ENCODE data around the gene ARID3B.
"Not testable (repeated sequence)": the region's sequence is repeated elsewhere in the genome, so short reads cannot be mapped to it uniquely, and the experiment has no call there.

ARID3B gene

GRCh38 chr15:74625693-74626092, 84.7 kb downstream of the ARID3B start:
- DNase-seq: no peak

- no peak for DNase-seq
Measured at GRCh38 chr15:74626336-74626735, 85.3 kb downstream of the ARID3B start.

DNA sequence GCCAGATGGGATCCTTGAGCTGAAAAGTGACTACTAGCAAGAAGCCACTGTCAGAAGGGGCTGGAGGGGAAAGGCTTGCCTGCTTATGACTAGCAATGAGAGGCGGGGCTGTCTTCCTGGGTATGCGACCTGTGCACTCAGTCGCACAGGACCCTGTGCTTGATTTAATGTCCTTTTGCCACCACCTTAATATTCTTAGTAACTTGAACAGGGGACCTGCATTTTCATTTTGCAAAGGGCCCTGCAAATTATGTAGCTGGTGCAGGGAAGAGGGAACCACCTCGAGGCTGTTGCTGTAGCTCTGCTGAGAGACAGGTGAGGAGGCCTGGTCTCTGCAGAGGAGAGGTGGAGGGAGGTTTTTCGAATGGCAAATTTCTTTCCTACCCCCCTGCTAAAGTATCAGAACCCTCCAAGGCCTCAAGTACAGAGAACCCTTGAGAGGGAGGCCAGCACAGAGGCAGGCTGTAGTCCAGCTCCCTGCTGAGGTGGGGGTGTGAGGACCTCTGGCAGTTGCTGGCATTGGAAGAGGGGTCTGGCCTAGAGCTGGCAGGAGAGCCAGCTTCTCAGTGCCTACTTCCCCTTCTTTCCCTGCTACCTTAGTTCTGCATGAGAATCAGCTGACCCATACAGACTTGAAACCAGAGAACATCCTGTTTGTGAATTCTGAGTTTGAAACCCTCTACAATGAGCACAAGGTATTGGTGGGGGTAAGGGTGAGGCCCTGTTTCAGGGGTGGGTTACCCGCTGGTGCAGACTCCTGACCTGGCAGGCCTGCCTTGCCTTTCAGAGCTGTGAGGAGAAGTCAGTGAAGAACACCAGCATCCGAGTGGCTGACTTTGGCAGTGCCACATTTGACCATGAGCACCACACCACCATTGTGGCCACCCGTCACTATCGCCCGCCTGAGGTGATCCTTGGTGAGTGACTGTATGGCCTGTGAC, 86.0 kb downstream of the ARID3B start:
- DNase-seq: no peak

GRCh38 chr15:74627766-74628165, 86.7 kb downstream of the ARID3B start:
- DNase-seq: no peak

DNA sequence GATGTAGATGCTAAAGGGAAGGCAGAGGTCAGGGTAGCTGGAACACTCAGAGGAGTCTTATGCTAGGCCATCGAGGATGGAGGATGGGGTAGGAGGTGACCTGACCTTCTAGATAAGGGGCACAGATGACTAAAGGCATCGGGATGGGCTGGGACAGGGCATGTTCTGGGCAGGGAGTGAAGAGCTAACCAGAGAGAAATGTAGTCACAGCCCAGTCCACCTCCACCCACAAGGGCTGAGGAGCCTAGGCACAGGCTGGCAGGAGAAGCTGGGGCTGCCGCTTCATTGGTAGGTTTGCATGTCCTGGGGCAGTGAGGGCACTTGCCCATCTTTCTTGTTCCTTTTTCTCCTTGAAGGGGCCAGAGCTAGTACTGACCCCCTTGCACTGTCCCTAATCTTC, 87.2 kb downstream of the ARID3B start:
- DNase-seq: no peak

GRCh38 chr15:74628949-74629348, 87.9 kb downstream of the ARID3B start:
- no peak for DNase-seq

- DNase-seq: not testable (repeated sequence)
Measured at GRCh38 chr15:74629696-74630095, 88.7 kb downstream of the ARID3B start.

DNA sequence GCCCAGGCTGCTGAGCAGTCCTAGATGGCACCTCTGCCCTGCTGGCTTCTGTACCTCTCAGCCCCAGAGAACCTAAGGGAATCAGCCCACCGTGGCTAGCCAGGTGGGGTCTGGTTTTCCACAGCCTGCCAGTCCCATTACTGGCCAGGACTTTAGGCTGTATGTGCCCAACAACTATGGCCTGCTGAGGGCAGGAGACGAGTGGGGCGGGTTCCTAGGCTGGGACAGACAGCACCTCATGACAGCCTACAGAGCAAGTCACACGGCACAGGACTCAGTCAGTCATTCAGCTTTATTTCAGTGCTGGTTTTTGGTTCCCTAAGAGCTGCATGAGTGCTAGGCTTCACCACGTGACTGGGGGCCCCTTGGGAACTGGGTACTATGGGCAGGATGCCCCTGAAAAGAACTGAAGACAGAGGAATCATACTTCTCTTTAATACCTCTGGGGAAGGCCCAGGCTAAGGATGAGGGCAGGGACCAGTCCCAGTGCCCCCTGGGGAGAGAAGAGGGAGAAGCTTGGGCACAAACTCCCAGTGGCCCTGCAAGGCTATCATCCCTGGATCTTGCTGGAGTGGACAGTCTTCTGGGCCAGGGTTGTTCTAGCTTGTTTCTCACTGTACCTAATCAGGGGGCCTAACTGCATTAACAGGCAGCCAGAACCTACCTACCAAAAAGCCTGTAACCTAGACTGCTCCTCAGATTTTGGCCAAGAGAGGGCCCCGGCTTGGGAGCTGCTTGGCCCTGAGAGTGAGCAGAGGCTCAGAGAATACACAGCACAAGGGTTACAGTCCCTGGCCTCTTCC, 89.5 kb downstream of the ARID3B start:
- DNase-seq: no peak

DNA sequence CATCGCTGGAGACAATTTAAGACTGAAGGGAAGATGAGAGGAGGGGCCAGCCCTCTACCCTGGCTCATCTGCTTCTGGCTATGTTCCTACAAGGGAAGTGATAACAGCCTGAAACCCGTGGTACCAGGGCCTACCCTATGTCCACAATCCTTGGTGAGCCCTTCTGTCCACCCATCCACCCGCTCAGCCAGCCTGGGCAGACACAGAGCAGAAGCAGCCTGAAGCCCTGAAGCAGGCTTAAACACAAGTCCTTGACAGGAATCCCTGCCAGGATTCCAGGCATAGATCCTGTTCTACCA, 90.0 kb downstream of the ARID3B start:
- DNase-seq: no peak

- DNase-seq: no peak
Measured at GRCh38 chr15:74631408-74631807, 90.4 kb downstream of the ARID3B start.

GRCh38 chr15:74631935-74632560, 91.0 kb downstream of the ARID3B start:
- peak; percentile 37 to 57 for DNase-seq

DNA sequence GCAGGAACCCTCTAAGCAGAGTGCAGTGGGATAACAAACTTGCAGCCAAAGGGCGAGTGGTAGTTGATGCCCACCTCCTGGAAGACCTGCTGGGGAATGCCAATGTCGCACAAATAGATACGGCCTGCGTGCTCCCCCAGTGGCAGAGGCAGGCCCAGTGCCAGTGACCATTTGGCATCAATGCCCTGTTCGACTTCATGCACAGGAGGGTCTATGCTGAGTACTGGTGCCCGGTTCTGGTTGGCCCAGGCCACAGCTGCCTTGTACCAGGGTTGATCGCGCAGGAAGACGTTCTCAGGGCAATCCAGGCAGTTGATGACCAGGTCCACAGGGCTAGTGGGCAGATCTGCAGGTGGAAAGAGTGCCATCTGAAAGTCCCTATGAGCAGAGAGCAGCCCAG, 91.6 kb downstream of the ARID3B start:
- DNase-seq: no peak

- no peak for DNase-seq
Measured at GRCh38 chr15:74633781-74634180, 92.8 kb downstream of the ARID3B start.

- peak; percentile 66 to 75 for DNase-seq
Measured at GRCh38 chr15:74635228-74635627, 94.2 kb downstream of the ARID3B start.

DNA sequence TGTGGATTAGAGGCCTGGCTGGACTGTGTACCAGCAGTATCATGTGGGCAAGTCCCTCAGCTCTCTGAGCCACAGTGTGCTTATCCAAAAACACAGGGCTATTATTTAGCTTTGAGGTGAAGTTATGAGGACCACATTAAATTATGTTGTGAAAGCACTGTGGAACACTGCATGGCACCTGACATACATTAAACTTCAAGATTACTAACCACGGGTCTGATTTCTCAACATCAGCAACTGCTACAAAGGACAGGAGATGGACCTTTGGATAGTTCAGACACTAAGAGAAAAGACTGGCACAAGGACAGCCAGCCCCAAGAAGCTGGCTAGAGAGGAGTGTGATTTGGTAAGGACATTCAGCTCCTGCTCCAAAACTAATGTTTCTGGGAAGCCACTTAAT, 96.0 kb downstream of the ARID3B start:
- no peak for DNase-seq

DNA sequence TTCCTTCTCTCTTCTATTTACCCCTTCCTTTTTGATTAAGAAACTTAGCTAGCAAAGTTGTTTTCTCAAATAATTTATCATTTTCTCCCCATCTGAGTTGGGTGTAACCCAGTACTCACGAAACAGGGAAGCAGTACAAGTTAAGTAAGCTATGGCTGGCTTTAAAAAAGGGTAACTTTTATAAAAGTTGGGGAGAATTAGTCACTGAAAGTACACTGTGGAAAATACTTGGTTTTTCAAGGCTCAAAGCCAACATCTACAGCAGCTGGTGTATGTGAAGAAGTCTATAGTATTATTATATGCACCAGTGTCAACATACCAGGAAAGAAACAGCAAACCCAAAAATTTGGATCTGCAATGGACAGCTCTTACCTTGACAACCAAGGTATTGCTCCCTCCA, 100.1 kb downstream of the ARID3B start:
- no peak for DNase-seq

DNA sequence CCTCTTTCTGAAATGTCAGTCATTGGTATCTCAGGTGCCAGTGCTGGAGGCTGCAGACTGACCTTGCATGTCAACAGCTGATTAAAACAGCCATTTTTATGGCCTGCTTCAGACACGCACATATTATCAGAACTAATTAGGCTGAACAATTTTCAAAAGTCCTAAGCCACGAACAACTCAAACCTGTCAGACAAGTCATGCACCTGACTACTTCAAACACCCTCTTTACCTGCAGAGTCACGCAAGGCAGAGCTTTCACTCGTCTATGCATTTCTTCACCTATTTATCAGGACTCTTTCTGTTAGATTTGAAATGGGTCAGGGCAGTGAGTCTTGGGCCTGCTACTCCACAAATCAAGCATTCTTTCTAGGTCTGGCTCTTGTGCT, 101.3 kb downstream of the ARID3B start:
- no peak for DNase-seq

- DNase-seq: no peak
Measured at GRCh38 chr15:74642734-74643664, 102.0 kb downstream of the ARID3B start.

GRCh38 chr15:74643665-74644204, 102.7 kb downstream of the ARID3B start:
- no peak for DNase-seq

DNA sequence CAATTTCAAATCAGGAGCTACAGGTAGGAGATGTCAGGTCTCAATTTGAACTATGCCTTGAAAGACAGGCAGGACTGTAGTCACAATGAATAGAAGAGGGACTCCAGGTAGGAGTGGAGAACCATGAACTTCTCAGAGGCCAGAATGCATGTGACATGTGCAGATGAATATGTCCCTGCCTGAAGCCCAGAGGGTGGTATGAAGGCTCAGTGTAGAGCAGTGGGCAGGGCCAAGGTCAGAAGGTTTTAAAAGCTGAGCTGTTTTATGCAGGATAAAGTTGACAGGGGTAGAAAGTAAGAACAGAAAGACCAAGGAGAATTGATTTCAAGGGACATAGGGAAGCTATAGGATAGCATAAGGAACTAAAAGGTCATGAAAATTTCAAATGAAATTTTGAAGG, 105.5 kb downstream of the ARID3B start:
- no peak for DNase-seq

Measured in activated CD4-positive, alpha-beta T cell treated with anti-CD3 and anti-CD28 coated beads for 4 hours (primary cell).